Effector memory CD8-positive, alpha-beta T cell (primary cell): ENCODE results near the gene BST2.

Experiments
- ATAC-seq: fragments of 150-1000 bp; cut with Tn5 transposase; replicated peaks from 2 replicates; pipeline ENCODE4 v1.10.0; 2021; ENCODE audit warnings: mild to moderate bottlenecking, moderate library complexity
- DNase-seq, 3 experiments: peaks; one replicate each; pipeline ENCODE4 v3.0.0; 2021
- H3K27ac Mint-ChIP-seq, 2 donors: one replicate each; pipeline ENCODE4 v1.8.0; 2022; ENCODE audit warnings: mild to moderate bottlenecking in 2 of 2, mixed read lengths in 2 of 2, moderate library complexity in 2 of 2
- H3K27me3 Mint-ChIP-seq, 2 donors: one replicate each; pipeline ENCODE4 v1.8.0; 2022; ENCODE audit warnings: mixed read lengths in 2 of 2
- H3K36me3 Mint-ChIP-seq: one replicate; pipeline ENCODE4 v1.8.0; 2022; ENCODE audit warnings: mild to moderate bottlenecking, moderate library complexity, mixed read lengths; ENCODE audit not compliant: insufficient read depth
- H3K4me1 Mint-ChIP-seq, 2 donors: one replicate each; pipeline ENCODE4 v1.8.0; 2022; ENCODE audit warnings: low read depth in 2 of 2, mixed read lengths in 2 of 2
- H3K4me3 Mint-ChIP-seq, 2 donors: one replicate each; pipeline ENCODE4 v1.8.0; 2022; ENCODE audit warnings: mild to moderate bottlenecking in 2 of 2, mixed read lengths in 2 of 2, moderate library complexity in 2 of 2
- H3K9me3 Mint-ChIP-seq, 2 donors: one replicate each; pipeline ENCODE4 v1.8.0; 2022; ENCODE audit warnings: mixed read lengths in 2 of 2

BST2 gene

DNA sequence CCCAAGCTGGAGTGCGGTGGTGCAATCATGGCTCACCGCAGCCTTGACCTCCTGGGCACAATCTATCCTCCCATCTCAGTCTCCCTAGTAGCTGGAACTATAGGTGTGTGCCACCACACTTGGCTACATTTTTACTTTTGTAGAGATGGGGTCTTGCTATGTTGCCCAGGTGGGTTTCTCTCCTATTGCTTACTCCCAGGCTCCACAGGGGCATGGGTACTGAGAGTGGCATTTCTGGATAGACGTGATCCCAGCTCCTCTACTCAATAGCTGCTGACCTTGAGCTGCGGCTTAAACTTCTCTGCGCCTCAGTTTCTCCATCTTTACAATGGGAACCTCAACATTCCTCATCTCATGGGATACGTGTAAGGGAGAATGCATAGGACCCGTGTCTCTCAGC is 26.0 kb upstream of the BST2 start:
- no peaks in the 10 kb centered on the region for H3K4me1 Mint-ChIP-seq
- no peak overlapping the region for H3K27ac Mint-ChIP-seq
- no peaks in the 10 kb centered on the region for H3K27me3 Mint-ChIP-seq
- ATAC-seq (no peak), DNase-seq (no peak)
- H3K36me3 Mint-ChIP-seq, result no peaks in the 10 kb centered on the region
- H3K9me3 Mint-ChIP-seq, result no peaks in the 10 kb centered on the region
- no peak overlapping the region for H3K4me3 Mint-ChIP-seq

DNA sequence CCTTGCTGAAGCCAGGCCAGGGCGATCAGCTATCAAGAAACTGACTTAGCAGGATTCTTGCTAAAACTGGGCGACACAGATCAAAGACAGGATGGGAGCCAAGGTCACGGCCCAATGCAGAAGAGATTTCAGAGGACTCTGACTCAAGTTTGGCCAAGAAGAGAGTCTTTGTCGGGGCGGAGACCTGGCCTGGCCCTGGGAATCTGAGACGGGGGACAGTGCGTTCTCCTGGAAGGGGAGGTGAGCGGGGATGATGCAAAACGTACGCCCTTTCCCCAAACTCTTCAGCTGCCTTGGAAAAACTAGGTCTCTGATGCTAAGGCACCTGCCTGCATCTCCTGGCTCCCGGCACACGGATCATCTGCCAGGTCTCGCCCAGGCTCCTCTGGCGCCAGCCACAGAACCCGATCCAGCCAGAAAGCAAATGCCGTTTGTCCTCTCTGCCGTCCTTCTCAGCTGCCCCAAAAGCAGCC is 24.2 kb upstream of the BST2 start:
- H3K4me1 Mint-ChIP-seq, result no peaks in the 10 kb centered on the region
- no peaks in the 10 kb centered on the region for H3K36me3 Mint-ChIP-seq
- no peak overlapping the region for H3K27ac Mint-ChIP-seq
- no peak overlapping the region for H3K4me3 Mint-ChIP-seq
- DNase-seq (no peak), ATAC-seq (no peak)
- no peaks in the 10 kb centered on the region for H3K27me3 Mint-ChIP-seq
- no peaks in the 10 kb centered on the region for H3K9me3 Mint-ChIP-seq

DNA sequence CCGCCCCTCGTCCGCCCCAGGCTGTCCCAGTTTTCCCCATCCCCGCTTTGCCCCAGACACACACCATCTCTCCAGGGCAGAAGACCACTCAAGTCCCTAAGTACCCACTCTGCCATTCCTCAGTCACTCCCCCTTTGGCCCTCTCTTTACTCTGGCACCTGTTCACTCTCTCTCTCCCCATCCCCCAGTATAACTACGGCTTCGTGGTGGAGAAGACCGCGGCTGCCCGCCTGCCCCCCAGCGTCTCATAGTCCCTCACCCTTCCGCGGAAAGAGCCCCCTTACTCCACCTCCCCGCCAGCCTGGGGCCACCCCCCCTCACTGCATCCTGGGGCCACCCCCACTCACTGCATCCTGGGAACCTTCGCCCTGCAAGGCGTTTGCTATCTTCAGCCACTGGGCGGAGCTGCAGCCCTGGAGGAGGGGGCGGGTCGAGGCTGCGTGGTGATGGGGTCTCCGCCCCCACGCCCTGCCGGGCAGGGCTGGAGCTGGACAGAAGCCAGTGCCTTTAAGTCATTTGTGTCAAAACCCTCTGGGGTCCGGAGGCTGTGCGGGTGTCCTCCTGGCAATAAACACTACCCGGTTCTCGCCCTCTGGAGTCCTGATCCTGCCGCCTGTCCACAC is 19.4 kb upstream of the BST2 start:
- ATAC-seq (no peak), DNase-seq (no peak)
- no peak overlapping the region for H3K27ac Mint-ChIP-seq
- no peaks in the 10 kb centered on the region for H3K27me3 Mint-ChIP-seq
- no peaks in the 10 kb centered on the region for H3K9me3 Mint-ChIP-seq
- H3K4me3 Mint-ChIP-seq, result no peak overlapping the region
- H3K36me3 Mint-ChIP-seq, result peaks cover 5% of the 10 kb centered on the region
- H3K4me1 Mint-ChIP-seq, result peaks cover 7 to 8% of the 10 kb centered on the region in 2 donors

DNA sequence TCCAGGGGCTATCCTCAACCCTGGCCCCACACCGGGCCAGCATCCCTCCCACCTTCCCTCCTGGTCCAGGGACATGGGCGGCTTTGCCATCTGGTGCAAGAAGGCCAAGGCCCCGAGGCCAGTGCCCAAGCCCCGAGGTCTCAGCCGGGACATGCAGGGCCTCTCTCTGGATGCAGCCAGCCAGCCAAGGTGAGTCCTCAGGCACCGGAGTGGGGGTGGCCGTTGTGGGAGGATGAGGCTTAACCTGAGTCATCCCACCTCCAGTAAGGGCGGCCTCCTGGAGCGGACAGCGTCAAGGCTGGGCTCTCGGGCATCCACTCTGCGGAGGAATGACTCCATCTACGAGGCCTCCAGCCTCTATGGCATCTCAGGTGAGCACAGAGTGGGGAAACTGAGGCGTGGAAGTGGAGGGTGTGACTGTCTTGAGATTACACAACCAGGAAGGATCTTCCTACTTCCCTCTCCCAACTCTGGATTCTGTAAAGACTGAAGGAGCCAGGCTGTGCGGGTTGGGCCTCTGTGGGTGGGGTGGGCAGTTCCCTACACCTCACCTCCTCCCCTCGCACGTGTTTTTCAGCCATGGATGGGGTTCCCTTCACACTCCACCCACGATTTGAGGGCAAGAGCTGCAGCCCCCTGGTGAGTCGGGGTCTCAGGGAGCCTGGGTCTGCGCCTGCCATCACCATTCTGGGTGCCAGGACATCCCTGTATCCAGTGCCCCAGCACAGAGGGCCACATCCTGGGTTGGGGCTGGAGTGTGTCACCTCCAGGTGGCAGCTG is 18.2 kb upstream of the BST2 start:
- Mint-ChIP-seq H3K4me3 (no peak overlapping the region), H3K4me1 (peaks cover 13 to 15% of the 10 kb centered on the region in 2 donors), H3K36me3 (peaks cover 5% of the 10 kb centered on the region), H3K9me3 (no peaks in the 10 kb centered on the region), H3K27me3 (no peaks in the 10 kb centered on the region), H3K27ac (no peak overlapping the region)
- ATAC-seq (no peak), DNase-seq (no peak)

DNA sequence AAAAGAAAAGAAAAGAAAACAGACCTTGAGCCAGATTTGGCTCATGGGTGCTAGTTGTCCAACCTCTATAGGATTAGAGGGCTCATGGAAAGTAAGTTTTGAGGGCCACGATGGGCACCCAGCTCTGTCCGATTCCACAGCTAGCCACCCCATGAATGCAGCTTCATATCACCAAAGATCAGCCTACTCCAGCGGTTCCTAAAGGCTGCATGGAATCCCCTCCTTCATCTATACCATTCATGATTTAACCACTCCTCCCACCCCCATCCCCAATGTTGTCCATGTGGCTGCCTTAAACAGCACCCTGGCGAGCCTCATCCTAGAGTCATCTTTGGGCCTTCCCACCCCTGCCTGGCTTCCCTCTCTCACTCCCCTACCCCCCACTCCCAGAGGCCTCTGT is 16.5 kb upstream of the BST2 start:
- Mint-ChIP-seq H3K27me3 (no peaks in the 10 kb centered on the region), H3K36me3 (peaks cover 8% of the 10 kb centered on the region)
- ATAC-seq, result no peak

DNA sequence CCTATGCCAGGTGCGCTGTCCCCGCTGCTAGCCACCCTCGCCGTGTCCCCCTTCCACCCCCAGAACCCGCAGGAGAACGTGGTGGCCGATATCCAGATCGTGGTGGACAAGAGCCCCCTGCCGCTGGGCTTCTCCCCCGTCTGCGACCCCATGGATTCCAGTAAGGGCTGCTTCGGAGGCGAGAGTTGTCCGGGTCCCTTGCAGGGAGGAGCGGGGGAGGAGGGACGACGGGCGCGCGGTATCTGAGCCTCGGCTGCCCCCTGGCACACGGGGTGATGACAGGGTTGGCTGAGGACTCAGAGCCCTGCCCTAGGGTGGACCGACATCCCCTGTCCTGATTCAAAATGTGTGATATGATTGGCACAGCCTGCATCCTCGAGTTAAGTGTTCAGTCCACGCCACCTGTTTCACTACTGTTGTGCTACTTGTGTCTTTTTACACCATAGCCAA is 15.1 kb upstream of the BST2 start:
- peaks cover 16% of the 10 kb centered on the region for H3K36me3 Mint-ChIP-seq
- ATAC-seq, result no peak
- peak overlapping the region; percentile 35 to 90 for H3K27ac Mint-ChIP-seq
- H3K4me1 Mint-ChIP-seq, result peaks cover 13 to 15% of the 10 kb centered on the region in 2 donors
- no peaks in the 10 kb centered on the region for H3K27me3 Mint-ChIP-seq
- H3K4me3 Mint-ChIP-seq, result peak overlapping the region; percentile 87 to 95
- H3K9me3 Mint-ChIP-seq, result no peaks in the 10 kb centered on the region
- no peak for DNase-seq

More for the DNA sequence above, 16.5 kb upstream of the BST2 start:
- Mint-ChIP-seq H3K27ac (no peak overlapping the region), H3K4me1 (peaks cover 13 to 15% of the 10 kb centered on the region in 2 donors), H3K4me3 (no peak overlapping the region), H3K9me3 (no peaks in the 10 kb centered on the region)
- no peak for DNase-seq

DNA sequence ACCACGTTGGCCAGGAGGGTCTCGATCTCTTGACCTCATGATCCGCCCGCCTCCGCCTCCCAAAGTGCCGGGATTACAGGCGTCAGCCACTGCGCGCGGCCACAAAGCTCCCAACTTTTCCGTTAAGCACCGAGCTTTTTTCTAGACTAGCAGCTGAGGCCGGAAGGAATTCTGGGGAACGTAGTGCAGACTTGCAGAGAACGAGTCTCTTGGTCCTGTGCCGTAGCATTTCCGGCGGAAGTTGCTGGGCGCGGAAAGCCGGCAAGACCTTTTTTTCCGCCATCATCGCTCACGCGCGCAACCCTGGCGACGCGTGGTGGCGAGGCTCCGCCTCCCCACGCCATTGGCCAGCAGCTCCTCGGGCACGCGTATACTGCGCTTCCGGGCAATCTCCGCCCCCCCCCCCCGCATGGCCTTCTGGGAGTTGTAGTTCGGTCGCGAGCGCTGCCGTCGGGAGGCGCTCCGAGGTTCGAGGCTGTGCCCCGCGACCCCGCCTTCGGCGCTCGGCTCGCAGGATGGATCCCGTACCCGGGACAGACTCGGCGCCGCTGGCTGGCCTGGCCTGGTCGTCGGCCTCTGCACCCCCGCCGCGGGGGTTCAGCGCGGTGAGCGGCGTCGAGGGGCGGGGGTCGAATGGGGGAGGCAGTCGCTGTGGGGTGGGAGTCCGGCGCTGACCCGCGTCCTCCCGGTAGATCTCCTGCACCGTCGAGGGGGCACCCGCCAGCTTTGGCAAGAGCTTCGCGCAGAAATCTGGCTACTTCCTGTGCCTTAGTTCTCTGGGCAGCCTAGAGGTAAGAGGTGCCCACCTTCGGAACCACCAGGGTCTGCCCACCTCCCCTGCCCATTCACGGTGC is 14.4 kb upstream of the BST2 start, which contains the start of gene MVB12A:
TSS of gene MVB12A (plus strand) at position 427 of the 854 bp plus-strand sequence. CDS start at position 516, 89 bp downstream.
- Mint-ChIP-seq H3K27ac (peak within 1 kb of the TSS; percentile 84 to 90), H3K27me3 (no peaks in the 10 kb centered on the region), H3K9me3 (no peaks in the 10 kb centered on the region), H3K4me3 (peak within 1 kb of the TSS; percentile 87 to 95), H3K36me3 (peaks cover 19% of the 10 kb centered on the region), H3K4me1 (peaks cover 13 to 15% of the 10 kb centered on the region in 2 donors)
- ATAC-seq, result peak; percentile 96
- peak; percentile 89 to 92 (median 89) for DNase-seq

DNA sequence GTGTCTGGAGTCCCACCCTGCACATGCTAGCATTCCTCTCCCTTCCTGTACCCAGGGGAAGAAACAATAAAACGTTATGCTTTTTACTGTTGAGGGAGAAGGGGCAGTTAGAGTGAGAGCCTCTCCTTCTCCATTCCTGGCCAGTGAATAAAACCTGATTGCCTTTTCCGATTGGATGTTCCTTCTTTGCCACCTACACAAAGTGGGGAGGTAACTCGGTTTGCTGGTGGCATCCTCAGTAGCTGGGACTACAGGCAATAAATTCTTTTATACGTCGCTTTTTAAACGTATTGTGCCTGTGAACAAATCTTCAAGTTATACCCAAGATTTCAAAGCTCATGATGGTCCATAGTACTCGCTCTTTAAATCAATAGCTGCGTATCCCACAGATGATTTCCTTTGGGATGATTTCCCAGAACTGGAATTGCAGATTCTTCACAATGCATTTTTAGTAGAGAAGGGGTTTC is 13.8 kb upstream of the BST2 start:
- H3K4me1 Mint-ChIP-seq, result peaks cover 13 to 15% of the 10 kb centered on the region in 2 donors
- H3K4me3 Mint-ChIP-seq, result peak overlapping the region; percentile 87 to 95
- H3K9me3 Mint-ChIP-seq, result no peaks in the 10 kb centered on the region
- DNase-seq (no peak), ATAC-seq (no peak)
- no peaks in the 10 kb centered on the region for H3K27me3 Mint-ChIP-seq
- peak overlapping the region; percentile 84 to 90 for H3K27ac Mint-ChIP-seq
- peaks cover 24% of the 10 kb centered on the region for H3K36me3 Mint-ChIP-seq

DNA sequence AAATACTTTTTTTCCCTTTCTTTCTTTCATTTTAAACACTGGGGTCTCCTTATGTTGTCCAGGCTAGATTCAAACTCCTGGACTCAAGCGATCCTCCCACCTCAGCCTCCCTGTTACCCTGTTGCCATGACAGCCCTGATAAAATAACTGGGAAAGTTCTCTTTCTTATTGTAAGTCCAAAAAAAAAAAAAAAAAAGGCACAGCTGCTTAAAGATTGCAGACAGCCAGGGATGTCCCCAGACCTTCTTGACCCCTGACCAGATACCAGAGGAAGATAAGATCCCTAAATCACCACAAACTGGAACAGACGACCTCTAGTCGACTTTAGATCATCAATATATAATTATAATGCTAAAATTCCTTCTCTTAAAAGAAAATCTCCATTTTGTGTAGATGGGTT is 13.3 kb upstream of the BST2 start:
- Mint-ChIP-seq H3K9me3 (no peaks in the 10 kb centered on the region), H3K27me3 (no peaks in the 10 kb centered on the region), H3K36me3 (peaks cover 29% of the 10 kb centered on the region), H3K4me1 (peaks cover 13 to 15% of the 10 kb centered on the region in 2 donors), H3K4me3 (peak overlapping the region; percentile 87 to 95), H3K27ac (no peak overlapping the region)
- ATAC-seq, result no peak
- DNase-seq, result no peak

DNA sequence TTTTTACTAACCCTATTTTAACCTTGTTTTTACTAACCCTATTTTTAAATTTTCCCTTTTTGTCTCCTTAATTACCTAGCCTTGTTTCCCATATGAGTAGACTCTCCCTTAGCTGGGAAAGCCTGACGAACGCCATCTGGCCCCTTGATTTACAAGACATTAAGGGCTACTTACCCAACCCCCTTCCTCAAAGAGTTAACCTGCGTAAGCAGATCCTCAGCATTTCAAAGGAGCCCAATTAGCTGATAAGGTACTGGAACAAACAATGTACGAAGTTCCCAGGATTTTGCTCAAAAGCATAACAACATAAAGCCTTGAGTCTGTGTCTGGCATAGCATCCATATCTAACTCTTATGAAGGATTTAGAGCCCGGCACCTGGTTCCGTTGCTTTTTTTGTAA is 9.7 kb upstream of the BST2 start:
- Mint-ChIP-seq H3K27ac (no peak overlapping the region), H3K36me3 (peaks cover 40% of the 10 kb centered on the region), H3K9me3 (no peaks in the 10 kb centered on the region), H3K4me1 (peaks cover 9 to 12% of the 10 kb centered on the region in 2 donors), H3K27me3 (no peaks in the 10 kb centered on the region), H3K4me3 (no peak overlapping the region)
- no peak for ATAC-seq
- no peak for DNase-seq

DNA sequence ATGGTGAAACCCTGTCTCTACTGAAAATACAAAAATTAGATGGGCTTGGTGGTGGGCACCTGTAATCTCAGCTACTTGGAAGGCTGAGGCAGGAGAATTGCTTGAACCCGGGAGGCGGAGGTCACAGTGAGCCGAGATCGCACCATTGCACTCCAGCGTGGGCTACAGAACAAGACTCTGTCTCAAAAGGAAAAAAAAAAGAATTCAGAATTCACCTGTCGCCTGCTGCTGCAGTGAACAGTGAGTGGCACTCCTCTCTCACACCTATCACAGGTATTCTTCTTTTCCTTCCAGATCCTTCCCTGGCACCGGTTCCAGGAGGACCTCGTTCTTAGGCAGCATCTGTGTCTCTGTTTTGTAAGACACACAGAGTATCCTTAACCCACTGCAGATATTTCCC is 8.7 kb upstream of the BST2 start:
- peaks cover 47% of the 10 kb centered on the region for H3K36me3 Mint-ChIP-seq
- no peak for ATAC-seq
- peaks cover 4 to 5% of the 10 kb centered on the region in 2 donors for H3K4me1 Mint-ChIP-seq
- H3K27ac Mint-ChIP-seq, result peak overlapping the region in 1 of 2 donors; percentile 44
- H3K9me3 Mint-ChIP-seq, result no peaks in the 10 kb centered on the region
- H3K27me3 Mint-ChIP-seq, result no peaks in the 10 kb centered on the region
- DNase-seq, result no peak
- no peak overlapping the region for H3K4me3 Mint-ChIP-seq

DNA sequence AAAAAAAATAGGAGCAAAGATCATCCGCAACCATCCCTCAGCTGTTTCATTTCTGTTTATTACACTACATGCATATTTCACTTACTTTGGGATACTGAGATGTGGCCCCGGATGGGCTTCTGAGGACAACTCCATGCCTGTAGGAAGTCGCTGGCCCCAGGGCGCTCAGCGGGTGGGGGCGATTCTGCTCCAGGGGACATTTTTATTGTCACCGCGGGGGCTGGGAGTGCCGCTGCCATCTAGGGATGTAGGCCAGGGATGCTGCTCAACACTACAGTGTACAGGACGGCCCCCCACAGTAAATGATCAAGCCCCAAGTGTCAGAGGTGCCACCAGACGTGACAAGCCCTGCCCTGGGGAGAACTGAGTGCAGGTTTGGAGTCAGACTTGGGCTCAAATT is 6.4 kb upstream of the BST2 start:
- Mint-ChIP-seq H3K27me3 (no peaks in the 10 kb centered on the region), H3K27ac (peak overlapping the region in 1 of 2 donors; percentile 76), H3K4me3 (no peak overlapping the region), H3K4me1 (peaks cover 14 to 15% of the 10 kb centered on the region in 2 donors), H3K36me3 (peaks cover 44% of the 10 kb centered on the region), H3K9me3 (no peaks in the 10 kb centered on the region)
- no peak for DNase-seq
- no peak for ATAC-seq

DNA sequence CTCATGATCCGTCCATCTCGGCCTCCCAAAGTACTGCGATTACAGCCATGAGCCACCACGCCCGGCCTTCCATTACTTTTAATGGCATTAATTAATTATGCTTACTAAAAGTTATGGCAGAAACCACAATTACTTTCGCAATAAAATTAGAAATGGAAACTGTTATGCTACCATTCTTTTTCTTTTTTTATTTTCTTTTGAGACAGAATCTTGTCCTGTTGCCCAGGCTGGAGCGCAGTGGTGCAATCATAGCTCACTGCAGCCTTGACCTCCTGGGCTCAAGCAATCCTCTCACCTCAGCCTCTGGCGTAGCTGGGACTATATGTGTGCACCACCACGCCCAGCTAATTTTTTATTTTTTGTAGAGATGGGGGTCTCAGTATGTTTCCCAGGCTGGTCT is 4.6 kb upstream of the BST2 start:
- Mint-ChIP-seq H3K36me3 (peaks cover 35% of the 10 kb centered on the region), H3K9me3 (no peaks in the 10 kb centered on the region), H3K4me1 (peaks cover 25 to 29% of the 10 kb centered on the region in 2 donors), H3K27me3 (no peaks in the 10 kb centered on the region), H3K27ac (no peak overlapping the region), H3K4me3 (peak overlapping the region in 1 of 2 donors; percentile 21)
- no peak for ATAC-seq
- DNase-seq, result no peak
